HFF-Myc (cell line): ENCODE data around the gene SMYD3.

Source experiments
- DNase-seq: peaks from one replicate; pipeline ENCODE4 v3.0.0-alpha.2; 2011; ENCODE audit warnings: low read depth; ENCODE audit errors: extremely low read depth
- H3K4me3 ChIP-seq: replicated peaks from 2 replicates; pipeline ENCODE4 v1.5.1; 2011; ENCODE audit warnings: low read depth, mild to moderate bottlenecking, control low read depth, low read length
- TF ChIP-seq, protein P1 (sequence below): IDR thresholded peaks from 2 replicates; pipeline ENCODE4 v1.5.1; 2012; ENCODE audit warnings: mild to moderate bottlenecking, low read depth, low read length, control low read depth; ENCODE audit errors: missing control alignments

SMYD3 gene

DNA sequence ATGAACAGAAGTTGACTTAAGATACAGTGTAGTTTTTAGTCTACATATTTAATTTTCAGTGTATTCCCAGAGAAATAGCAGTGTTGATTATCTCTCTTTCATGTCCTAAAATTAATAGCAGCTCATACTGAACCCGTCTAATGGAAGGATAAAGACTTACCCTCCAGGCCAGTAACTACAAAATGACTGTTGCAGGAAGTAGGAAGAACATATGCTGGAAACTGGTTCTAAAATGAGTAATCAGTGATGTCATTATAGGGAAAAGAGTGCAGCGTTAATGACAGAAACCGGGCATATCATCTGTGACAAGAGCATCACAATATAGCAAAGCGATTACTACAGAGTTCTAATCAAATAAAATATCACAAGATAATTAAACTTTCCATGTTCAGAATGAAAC, 385.5 kb downstream of the SMYD3 start:
- DNase-seq, result no peak
- H3K4me3 ChIP-seq, result no peak overlapping the region
- TF ChIP-seq, protein P1, sequence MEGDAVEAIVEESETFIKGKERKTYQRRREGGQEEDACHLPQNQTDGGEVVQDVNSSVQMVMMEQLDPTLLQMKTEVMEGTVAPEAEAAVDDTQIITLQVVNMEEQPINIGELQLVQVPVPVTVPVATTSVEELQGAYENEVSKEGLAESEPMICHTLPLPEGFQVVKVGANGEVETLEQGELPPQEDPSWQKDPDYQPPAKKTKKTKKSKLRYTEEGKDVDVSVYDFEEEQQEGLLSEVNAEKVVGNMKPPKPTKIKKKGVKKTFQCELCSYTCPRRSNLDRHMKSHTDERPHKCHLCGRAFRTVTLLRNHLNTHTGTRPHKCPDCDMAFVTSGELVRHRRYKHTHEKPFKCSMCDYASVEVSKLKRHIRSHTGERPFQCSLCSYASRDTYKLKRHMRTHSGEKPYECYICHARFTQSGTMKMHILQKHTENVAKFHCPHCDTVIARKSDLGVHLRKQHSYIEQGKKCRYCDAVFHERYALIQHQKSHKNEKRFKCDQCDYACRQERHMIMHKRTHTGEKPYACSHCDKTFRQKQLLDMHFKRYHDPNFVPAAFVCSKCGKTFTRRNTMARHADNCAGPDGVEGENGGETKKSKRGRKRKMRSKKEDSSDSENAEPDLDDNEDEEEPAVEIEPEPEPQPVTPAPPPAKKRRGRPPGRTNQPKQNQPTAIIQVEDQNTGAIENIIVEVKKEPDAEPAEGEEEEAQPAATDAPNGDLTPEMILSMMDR, result no peak

DNA sequence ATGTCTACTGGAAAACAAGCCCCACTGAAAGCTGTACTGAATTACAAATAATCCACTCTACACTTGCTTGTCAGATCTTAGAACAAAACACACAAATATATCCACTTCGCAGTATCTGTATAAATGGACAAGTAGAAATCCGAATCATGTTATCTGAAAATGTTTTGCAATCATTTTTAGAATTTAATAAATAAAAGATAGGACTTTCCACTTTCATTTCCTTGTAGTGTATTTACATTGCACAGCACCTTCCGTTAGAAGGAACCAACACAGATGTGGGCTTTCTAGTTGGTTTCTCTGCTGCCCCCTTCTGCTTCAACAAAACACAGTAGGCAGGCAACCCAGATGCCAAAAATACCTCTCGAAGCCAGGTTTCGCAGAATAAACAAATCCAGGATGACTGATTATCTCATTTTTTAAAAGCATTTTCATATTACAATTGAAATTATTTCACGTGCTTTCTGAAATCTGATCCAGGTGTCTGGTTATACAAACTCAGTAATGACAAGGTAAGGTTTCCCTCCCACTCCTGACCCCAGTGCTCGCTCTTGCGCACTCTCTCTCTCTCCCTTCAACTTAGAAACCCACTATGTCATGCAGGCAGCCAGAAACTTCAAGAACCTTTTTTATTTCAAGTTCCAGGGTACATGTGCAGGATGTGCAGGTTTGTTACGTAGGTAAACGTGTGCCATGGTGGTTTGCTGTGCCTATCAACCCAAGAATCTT, 389.9 kb downstream of the SMYD3 start:
- TF ChIP-seq, protein P1, result peak; percentile 26
- DNase-seq, result peak; percentile 31
- H3K4me3 ChIP-seq, result no peak overlapping the region

DNA sequence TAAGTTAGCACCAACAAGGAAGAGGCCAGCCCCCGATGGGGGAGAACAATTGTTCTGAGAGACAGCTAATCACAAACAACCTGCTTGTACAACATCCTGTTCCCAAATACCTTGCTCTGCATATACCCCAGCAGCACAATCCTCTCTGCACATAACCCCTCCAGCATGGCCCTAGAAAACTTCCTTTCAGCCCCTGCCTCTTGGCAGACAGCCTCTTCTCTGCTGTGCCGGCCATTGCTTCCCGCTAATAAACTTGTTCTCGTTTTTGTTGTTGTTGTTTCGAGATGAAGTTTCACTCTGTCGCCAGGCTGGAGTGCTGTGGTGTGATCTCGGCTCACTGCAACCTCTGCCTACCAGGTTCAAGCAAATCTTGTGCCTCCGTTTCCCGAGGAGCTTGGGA, 392.7 kb downstream of the SMYD3 start:
- no peak for DNase-seq
- TF ChIP-seq, protein P1, result no peak
- H3K4me3 ChIP-seq, result no peak overlapping the region

DNA sequence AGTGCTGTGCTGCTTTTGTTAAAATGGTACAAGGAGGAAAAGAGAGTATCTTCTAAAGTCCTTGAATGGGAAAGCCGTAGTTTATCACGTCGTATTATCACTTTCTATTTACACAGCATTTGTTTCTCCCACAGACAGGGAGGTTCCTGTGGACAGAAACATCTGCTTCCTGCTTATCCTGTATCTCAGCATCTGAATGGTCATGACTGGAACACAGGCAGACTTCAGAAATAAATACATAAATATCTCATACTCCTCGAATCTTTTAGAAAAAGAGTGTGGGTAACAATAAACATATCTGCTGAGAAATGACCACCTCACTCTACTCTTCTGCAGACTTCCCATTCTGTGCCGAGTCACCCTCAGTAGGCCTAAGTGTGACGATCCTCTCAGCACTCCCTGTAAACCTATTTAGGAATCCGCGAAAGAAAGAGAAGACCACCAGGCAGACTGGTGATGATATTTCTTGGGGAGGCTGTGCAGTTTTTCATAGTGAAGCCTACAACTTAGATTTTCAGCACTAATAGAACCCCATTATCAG, 393.5 kb downstream of the SMYD3 start:
- TF ChIP-seq, protein P1, result no peak
- H3K4me3 ChIP-seq, result no peak overlapping the region
- DNase-seq, result no peak

DNA sequence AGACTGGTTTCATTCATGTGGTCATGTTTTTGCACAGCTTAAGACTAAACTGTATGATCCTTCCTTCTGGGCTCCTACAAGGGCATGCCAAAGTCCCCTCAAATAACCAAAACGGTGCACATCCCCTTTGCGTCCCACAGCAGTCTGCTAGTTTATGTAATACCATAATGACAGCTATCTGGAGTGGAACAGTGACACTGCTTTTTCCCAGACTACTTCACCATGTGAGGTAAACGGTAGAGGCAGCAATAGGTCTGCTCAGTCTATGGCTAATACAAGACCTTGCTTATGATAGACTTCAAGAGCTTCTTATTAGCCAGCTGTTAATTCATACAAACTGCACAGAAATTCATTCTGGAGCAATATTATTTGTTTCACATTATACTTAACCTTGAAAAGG, 395.5 kb downstream of the SMYD3 start:
- no peak for DNase-seq
- no peak overlapping the region for H3K4me3 ChIP-seq
- TF ChIP-seq, protein P1, result no peak

DNA sequence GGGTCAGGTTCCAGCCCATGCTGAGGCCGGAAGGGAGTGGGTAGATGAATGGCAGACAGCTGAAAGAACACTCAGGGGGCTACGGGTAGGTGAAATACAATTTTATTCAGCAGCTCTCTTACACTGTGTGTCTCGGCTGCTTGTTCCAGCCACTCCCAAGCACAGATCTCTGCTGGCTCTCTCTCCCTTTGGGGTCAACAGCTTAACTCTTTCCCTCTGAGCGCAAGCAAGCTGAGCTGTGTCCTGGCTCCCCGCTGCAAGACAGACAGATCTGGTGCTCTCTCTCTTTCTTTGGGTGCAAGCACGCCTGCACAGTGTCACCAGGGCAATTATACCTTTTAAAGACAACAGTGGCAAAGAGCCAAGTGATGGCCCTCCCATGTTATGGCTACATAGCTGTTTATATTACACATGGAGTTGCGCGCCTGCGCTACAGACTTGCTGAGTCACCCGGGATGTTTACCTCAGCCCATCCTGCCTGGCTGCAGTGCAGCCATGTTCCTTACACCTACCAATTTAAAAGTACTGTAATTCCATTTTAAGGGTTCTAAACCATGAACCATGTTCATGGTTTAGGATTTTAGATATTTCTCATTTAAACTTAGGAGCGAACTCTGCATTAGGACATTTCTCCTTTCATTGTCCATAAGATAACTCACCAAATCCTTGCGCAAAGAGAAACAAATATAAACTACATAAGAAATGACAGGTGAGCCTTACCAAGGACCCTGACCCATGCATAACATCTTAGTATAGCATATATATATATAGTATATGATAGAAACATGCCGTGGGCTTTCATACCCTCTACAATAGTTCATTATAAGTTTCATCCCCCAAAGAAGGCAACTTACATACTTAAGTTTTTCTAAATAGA, 396.5 kb downstream of the SMYD3 start:
- no peak overlapping the region for H3K4me3 ChIP-seq
- TF ChIP-seq, protein P1, result no peak
- peak; percentile 36 for DNase-seq
